Measurements from ENCODE around the gene AREG. TPM values are rescaled to one million over a fixed set of nuclear protein-coding genes. Genes with fewer than 3 reads are reported as not detected.

The AREG gene
- total RNA-seq, 4 donors from 2014 or later = 13.0 to 40.6 (median 26.2) TPM

GRCh38 chr4:74501579-74501978 lies 56.6 kb downstream of the AREG start:
- Histone ChIP-seq H3K9me3 (no peaks in the 10 kb centered on the region), H3K27ac (no peak overlapping the region), H3K4me3 (no peak overlapping the region), H3K27me3 (no peaks in the 10 kb centered on the region), H3K36me3 (no peaks in the 10 kb centered on the region), H3K4me1 (no peaks in the 10 kb centered on the region)
- DNase-seq (ENCODE audit: low spot score in 2 of 2) = no peak
- TF ChIP-seq EP300 (IDR thresholded peaks at IDR 0.05) (no peak), POLR2AphosphoS5 (IDR thresholded peaks at IDR 0.05) (no peak), POLR2A (IDR thresholded peaks at IDR 0.05) (no peak)
- TF ChIP-seq, protein P1, sequence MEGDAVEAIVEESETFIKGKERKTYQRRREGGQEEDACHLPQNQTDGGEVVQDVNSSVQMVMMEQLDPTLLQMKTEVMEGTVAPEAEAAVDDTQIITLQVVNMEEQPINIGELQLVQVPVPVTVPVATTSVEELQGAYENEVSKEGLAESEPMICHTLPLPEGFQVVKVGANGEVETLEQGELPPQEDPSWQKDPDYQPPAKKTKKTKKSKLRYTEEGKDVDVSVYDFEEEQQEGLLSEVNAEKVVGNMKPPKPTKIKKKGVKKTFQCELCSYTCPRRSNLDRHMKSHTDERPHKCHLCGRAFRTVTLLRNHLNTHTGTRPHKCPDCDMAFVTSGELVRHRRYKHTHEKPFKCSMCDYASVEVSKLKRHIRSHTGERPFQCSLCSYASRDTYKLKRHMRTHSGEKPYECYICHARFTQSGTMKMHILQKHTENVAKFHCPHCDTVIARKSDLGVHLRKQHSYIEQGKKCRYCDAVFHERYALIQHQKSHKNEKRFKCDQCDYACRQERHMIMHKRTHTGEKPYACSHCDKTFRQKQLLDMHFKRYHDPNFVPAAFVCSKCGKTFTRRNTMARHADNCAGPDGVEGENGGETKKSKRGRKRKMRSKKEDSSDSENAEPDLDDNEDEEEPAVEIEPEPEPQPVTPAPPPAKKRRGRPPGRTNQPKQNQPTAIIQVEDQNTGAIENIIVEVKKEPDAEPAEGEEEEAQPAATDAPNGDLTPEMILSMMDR (IDR thresholded peaks at IDR 0.05) = no peak
- 92% methylated on average over 1 of the region's 1 CpG for WGBS

DNA sequence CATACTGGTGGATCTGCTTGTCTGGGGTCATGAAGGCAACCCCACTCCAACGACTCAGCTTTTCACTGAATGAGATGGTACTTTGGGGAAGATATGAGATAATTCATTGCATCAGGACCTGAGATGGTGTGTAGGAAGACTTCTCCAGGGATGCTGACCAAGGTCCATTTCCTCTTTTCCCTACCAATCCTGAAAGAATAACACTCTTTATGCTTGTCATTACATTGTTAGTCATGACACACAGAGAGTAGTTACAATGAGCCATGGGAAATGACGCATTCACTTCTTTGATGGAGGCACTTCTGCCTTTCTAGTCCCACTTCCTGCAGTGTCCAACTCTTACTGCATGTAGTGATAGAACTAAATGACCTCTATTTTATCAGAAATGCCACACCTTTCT lies 58.6 kb downstream of the AREG start:
- Histone ChIP-seq H3K27ac (no peak overlapping the region), H3K4me3 (no peak overlapping the region), H3K4me1 (no peaks in the 10 kb centered on the region), H3K36me3 (no peaks in the 10 kb centered on the region), H3K9me3 (no peaks in the 10 kb centered on the region), H3K27me3 (no peaks in the 10 kb centered on the region)
- WGBS = 79% methylated on average over 2 of the region's 2 CpGs
- TF ChIP-seq, protein P1 (IDR thresholded peaks at IDR 0.05) = no peak
- TF ChIP-seq POLR2A (IDR thresholded peaks at IDR 0.05) (no peak), POLR2AphosphoS5 (IDR thresholded peaks at IDR 0.05) (no peak), EP300 (IDR thresholded peaks at IDR 0.05) (no peak)
- DNase-seq (ENCODE audit: low spot score in 2 of 2) = no peak

DNA sequence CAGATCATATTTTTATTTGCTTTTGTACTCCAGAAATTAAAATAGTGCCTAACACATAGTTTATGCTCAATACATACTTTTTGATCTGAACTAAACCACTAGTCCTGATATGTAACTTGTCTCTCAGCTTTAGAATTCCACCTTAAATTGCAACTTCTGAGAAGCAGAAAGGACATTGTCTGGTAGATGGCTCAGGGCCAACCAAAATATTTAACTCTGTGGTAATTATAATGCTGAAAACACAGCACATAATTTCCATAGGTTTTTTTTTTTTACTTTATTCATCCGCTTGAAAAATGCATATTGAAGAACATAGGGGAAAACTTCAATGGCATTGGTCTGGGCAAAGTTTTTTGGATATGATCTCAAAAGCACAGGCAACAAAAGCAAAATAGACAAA lies 59.3 kb downstream of the AREG start:
- 55% methylated on average over 1 of the region's 1 CpG for WGBS
- TF ChIP-seq POLR2A (IDR thresholded peaks at IDR 0.05) (no peak), EP300 (IDR thresholded peaks at IDR 0.05) (no peak), POLR2AphosphoS5 (IDR thresholded peaks at IDR 0.05) (no peak)
- TF ChIP-seq, protein P1 (IDR thresholded peaks at IDR 0.05) = no peak
- Histone ChIP-seq H3K27ac (no peak overlapping the region), H3K4me1 (no peaks in the 10 kb centered on the region), H3K9me3 (no peaks in the 10 kb centered on the region), H3K36me3 (no peaks in the 10 kb centered on the region), H3K27me3 (no peaks in the 10 kb centered on the region), H3K4me3 (no peak overlapping the region)
- DNase-seq (ENCODE audit: low spot score in 2 of 2) = no peak

Other genes with a start within 250 kb of the AREG start
- 10 to 100 TPM in 3 of 4 donors, 1 to 10 TPM in 1; 8.8 to 28.2 (median 16.5) TPM for gene EPGN, start 136.7 kb upstream of the AREG start, total RNA-seq
- gene EREG, start 80.0 kb upstream of the AREG start, total RNA-seq = 10 to 100 TPM in 2 of 4 donors, 1 to 10 TPM in 2; 9.4 to 63.8 (median 31.6) TPM

Data from suprapubic skin (tissue), 4 donors.